GM18526 (cell line): ENCODE measurements around the gene RNLS.

Source experiments
- POLR2A ChIP-seq: IDR thresholded peaks from 3 replicates; pipeline ENCODE4 v1.6.1; 2011; ENCODE audit not compliant: insufficient read length; ENCODE audit errors: extremely low read depth

The RNLS gene

GRCh38 chr10:88342733-88343310 lies 240.3 kb downstream of the RNLS start:
- TF ChIP-seq POLR2A = no peak

- TF ChIP-seq POLR2A = no peak
Observed at GRCh38 chr10:88337134-88337533, 246.0 kb downstream of the RNLS start.

GRCh38 chr10:88336334-88336733 lies 246.8 kb downstream of the RNLS start:
- TF ChIP-seq POLR2A = no peak

- TF ChIP-seq POLR2A = no peak
Observed at GRCh38 chr10:88333248-88333630, 249.9 kb downstream of the RNLS start.

- TF ChIP-seq POLR2A = no peak
Observed at GRCh38 chr10:88332503-88333247, 250.4 kb downstream of the RNLS start.

GRCh38 chr10:88330174-88330573 lies 252.9 kb downstream of the RNLS start:
- no peak for TF ChIP-seq POLR2A

GRCh38 chr10:88322324-88323063 lies 260.6 kb downstream of the RNLS start:
- no peak for TF ChIP-seq POLR2A

- TF ChIP-seq POLR2A = no peak
Observed at GRCh38 chr10:88319960-88320517, 263.1 kb downstream of the RNLS start.

GRCh38 chr10:88318803-88319202 lies 264.3 kb downstream of the RNLS start:
- no peak for TF ChIP-seq POLR2A

GRCh38 chr10:88317099-88317498 lies 266.0 kb downstream of the RNLS start:
- TF ChIP-seq POLR2A = no peak

- no peak for TF ChIP-seq POLR2A
Observed at GRCh38 chr10:88316292-88316861, 266.7 kb downstream of the RNLS start.

- TF ChIP-seq POLR2A = no peak
Observed at GRCh38 chr10:88315755-88316154, 267.4 kb downstream of the RNLS start.

- no peak for TF ChIP-seq POLR2A
Observed at GRCh38 chr10:88314362-88314761, 268.8 kb downstream of the RNLS start.

- TF ChIP-seq POLR2A = no peak
Observed at GRCh38 chr10:88313878-88314277, 269.2 kb downstream of the RNLS start.

GRCh38 chr10:88312855-88313254 lies 270.3 kb downstream of the RNLS start:
- no peak for TF ChIP-seq POLR2A

- no peak for TF ChIP-seq POLR2A
Observed at GRCh38 chr10:88311264-88311663, 271.9 kb downstream of the RNLS start.

GRCh38 chr10:88309365-88309764 lies 273.8 kb downstream of the RNLS start:
- TF ChIP-seq POLR2A = no peak
